ENCODE data around the gene NWD2. TPM values are rescaled to one million over a fixed set of nuclear protein-coding genes. Genes with fewer than 3 reads are reported as not detected.

NWD2 gene
- total and polyA plus RNA-seq, 9 of the 15 experiments (the other 6 are each of a cell fraction or from before 2014, with no cell fraction given) = not detected

- TF ChIP-seq SP2 (IDR thresholded peaks at IDR 0.05; ENCODE audit: extremely low read depth, low read depth, low read length, poor library complexity, severe bottlenecking) (no peak), SIN3B (IDR thresholded peaks at IDR 0.05; ENCODE audit: low read depth) (no peak), ADNP (tag; IDR thresholded peaks at IDR 0.05) (no peak), SMC3 (conservative IDR thresholded peaks at IDR 0.05; ENCODE audit: insufficient read depth, low read depth, low read length) (0 out of 2 replicates have a peak, but pooled peaks have one; percentile 24), C11orf30 (IDR thresholded peaks at IDR 0.05; ENCODE audit: low read depth) (peak; percentile 96), KDM5B (IDR thresholded peaks at IDR 0.05; ENCODE audit: insufficient replicate concordance, low read depth, low read length) (no peak), DDX20 (tag; IDR thresholded peaks at IDR 0.05; ENCODE audit: low read depth) (no peak), MBD1 (CRISPR knock-in tag; IDR thresholded peaks at IDR 0.05) (no peak), REST (IDR thresholded peaks at IDR 0.05; ENCODE audit: borderline replicate concordance) (peak; percentile 34; the same call in 1 of the 2 replicates), REST (CRISPR knock-in tag; IDR thresholded peaks at IDR 0.05; ENCODE audit: low read depth) (no peak), MAFG (tag; conservative IDR thresholded peaks at IDR 0.05) (peak; percentile 97), MAX (CRISPR knock-in tag; IDR thresholded peaks at IDR 0.05) (no peak), ZNF778 (CRISPR knock-in tag; IDR thresholded peaks at IDR 0.05) (no peak)
- TF ChIP-seq, protein P1, sequence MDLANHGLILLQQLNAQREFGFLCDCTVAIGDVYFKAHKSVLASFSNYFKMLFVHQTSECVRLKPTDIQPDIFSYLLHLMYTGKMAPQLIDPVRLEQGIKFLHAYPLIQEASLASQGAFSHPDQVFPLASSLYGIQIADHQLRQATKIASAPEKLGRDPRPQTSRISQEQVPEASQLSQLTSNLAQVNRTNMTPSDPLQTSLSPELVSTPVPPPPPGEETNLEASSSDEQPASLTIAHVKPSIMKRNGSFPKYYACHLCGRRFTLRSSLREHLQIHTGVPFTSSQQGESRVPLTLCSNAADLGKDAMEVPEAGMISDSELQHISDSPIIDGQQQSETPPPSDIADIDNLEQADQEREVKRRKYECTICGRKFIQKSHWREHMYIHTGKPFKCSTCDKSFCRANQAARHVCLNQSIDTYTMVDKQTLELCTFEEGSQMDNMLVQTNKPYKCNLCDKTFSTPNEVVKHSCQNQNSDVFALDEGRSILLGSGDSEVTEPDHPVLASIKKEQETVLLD (IDR thresholded peaks at IDR 0.05) = no peak
- TF ChIP-seq, protein P2, sequence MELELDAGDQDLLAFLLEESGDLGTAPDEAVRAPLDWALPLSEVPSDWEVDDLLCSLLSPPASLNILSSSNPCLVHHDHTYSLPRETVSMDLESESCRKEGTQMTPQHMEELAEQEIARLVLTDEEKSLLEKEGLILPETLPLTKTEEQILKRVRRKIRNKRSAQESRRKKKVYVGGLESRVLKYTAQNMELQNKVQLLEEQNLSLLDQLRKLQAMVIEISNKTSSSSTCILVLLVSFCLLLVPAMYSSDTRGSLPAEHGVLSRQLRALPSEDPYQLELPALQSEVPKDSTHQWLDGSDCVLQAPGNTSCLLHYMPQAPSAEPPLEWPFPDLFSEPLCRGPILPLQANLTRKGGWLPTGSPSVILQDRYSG (tag; conservative IDR thresholded peaks at IDR 0.05; ENCODE audit: low read depth) = no peak
Observed at GRCh38 chr4:37452952-37453280, 208.4 kb downstream of the NWD2 start (continued).
